Body of pancreas (tissue), 4 donors: Measurements from ENCODE around the gene DNAH5. TPM values are rescaled to one million over a fixed set of nuclear protein-coding genes. Genes with fewer than 3 reads are reported as not detected.

Source experiments
- ATAC-seq: fragments of 150-250 bp; one replicate; pipeline ENCODE4 v1.9.1; 2016
- DNase-seq, 4 donors: peaks; one replicate each; pipeline ENCODE4 v3.0.0-alpha.2; 2019
- H3K27ac ChIP-seq, 4 donors: fragments of 200-600 bp; sonication (generic); 1 replicate in 3 of 4; 2 replicates in 1 of 4; pipeline versions ENCODE4 v1.5.1 to v1.6.1; 2016 to 2019; ENCODE audit warnings: mild to moderate bottlenecking in 1 of 4, mixed read lengths in 1 of 4, moderate library complexity in 1 of 4
- H3K27me3 ChIP-seq, 2 donors: fragments of 200-600 bp; sonication (generic); one replicate each; pipeline ENCODE4 v1.6.0; 2016; ENCODE audit warnings: mild to moderate bottlenecking in 1 of 2
- H3K36me3 ChIP-seq, 2 donors: fragments of 200-600 bp; sonication (generic); replicated peaks in 1 of 2; 2 replicates each; pipeline ENCODE4 v1.5.1; 2016; ENCODE audit warnings: low read depth in 2 of 2; ENCODE audit not compliant: insufficient read depth in 1 of 2
- H3K4me1 ChIP-seq: fragments of 200-600 bp; sonication (generic); one replicate; pipeline ENCODE4 v1.6.0; 2016
- H3K4me3 ChIP-seq, 2 donors: fragments of 200-600 bp; sonication (generic); 1 replicate in 1 of 2; 2 replicates in 1 of 2; pipeline ENCODE4 v1.5.1; 2016 to 2019
- H3K9me3 ChIP-seq, 3 donors: fragments of 200-600 bp; sonication (generic); 1 replicate in 2 of 3; 2 replicates in 1 of 3; pipeline ENCODE4 v1.5.1; 2016
- CTCF ChIP-seq, 7 experiments: fragments of 450-650 bp in 4 of 7; fragments of 200-600 bp in 3 of 7; sonication (generic) in 3 of 7; IDR thresholded peaks; one replicate each; pipeline ENCODE4 v1.5.1; 2016 to 2019; ENCODE audit warnings: antibody characterized with exemption in 7 of 7
- POLR2A ChIP-seq, 3 donors: fragments of 450-650 bp; IDR thresholded peaks; one replicate each; pipeline ENCODE4 v1.6.1; 2016; ENCODE audit warnings: antibody characterized with exemption in 3 of 3, mild to moderate bottlenecking in 2 of 3
- WGBS, 2 donors: methylation state at CpG; one replicate each; pipeline ENCODE4 v1.1.5; 2017; 5-methylcytosine and 5-hydroxymethylcytosine counted together
- intact Hi-C: fragments of 100-400 bp; cut with DNase I; formaldehyde crosslinking; loops from one replicate; pipeline ENCODE4 v1.15.1; 2023
- total RNA-seq, 2 donors: library from RNA; depleted of rRNA; stranded (reverse); fragments of >200 nt; gene quantifications; one replicate each; pipeline ENCODE4 v1.1.0, GENCODE V29; 2016

The DNAH5 gene
- total RNA-seq, 2 donors from 2014 or later = 0.99 to 2.6 TPM

GRCh38 chr5:13658152-13658551 lies 286.3 kb downstream of the DNAH5 start:
- WGBS, 2 donors = 74 to 88% methylated on average over 1 of the region's 1 CpG

DNA sequence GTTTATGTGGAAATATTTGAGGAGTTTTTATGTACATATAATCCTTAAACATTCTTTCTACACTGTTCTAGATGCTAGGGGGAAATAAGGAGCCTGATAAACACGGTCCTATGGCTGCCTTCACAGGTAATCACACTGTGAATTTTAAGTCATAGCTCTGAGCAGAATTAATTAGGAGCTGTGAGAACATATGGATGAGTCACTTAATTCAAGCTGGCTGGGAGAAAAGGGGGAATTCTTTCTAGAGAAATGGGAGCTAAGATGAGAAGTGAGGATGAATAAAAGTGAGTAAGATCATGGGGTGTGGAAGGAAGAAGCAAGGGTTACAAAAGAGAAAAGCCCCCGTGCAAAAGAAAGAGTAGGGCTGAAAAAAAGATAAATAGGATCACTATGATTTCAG lies 290.8 kb downstream of the DNAH5 start:
- ATAC-seq (no peak), DNase-seq (no peak)
- Histone ChIP-seq H3K4me3 (no peak overlapping the region), H3K9me3 (no peaks in the 10 kb centered on the region), H3K4me1 (no peaks in the 10 kb centered on the region), H3K27me3 (no peaks in the 10 kb centered on the region), H3K27ac (no peak overlapping the region), H3K36me3 (no peaks in the 10 kb centered on the region)
- 45 to 56% methylated on average over 2 of the region's 2 CpGs for WGBS, 2 donors
- TF ChIP-seq POLR2A (IDR thresholded peaks at IDR 0.05) (no peak), CTCF (IDR thresholded peaks at IDR 0.05) (no peak)
- intact Hi-C loops = no loop called here

More at GRCh38 chr5:13658152-13658551, 286.3 kb downstream of the DNAH5 start:
- DNase-seq (no peak), ATAC-seq (no peak)
- TF ChIP-seq POLR2A (IDR thresholded peaks at IDR 0.05) (no peak), CTCF (IDR thresholded peaks at IDR 0.05) (no peak)
- Histone ChIP-seq H3K27ac (no peak overlapping the region), H3K4me3 (no peak overlapping the region), H3K27me3 (no peaks in the 10 kb centered on the region), H3K4me1 (no peaks in the 10 kb centered on the region), H3K36me3 (no peaks in the 10 kb centered on the region), H3K9me3 (no peaks in the 10 kb centered on the region)
- intact Hi-C loops = no loop called here

DNA sequence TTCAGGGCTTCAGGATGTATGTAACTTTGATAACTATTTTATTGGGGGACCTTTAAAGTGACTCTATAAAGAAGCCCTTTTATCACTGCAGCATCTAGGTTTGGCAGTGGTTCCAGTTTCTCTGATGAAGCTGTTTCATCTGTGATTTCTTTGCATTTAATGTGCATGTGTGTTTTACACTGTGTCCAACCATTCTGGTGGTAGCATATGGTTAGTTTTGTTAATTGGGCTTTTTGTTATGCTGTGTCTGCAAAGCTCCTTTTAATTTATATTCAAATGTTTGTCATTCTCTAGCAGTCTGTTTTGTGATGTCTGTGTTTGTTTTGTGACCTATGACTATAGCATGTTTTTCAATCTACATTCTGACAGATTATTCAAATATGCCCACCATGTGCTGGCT lies 294.8 kb downstream of the DNAH5 start:
- Histone ChIP-seq H3K27ac (no peak overlapping the region), H3K4me1 (no peaks in the 10 kb centered on the region), H3K27me3 (no peaks in the 10 kb centered on the region), H3K4me3 (no peak overlapping the region), H3K9me3 (no peaks in the 10 kb centered on the region), H3K36me3 (no peaks in the 10 kb centered on the region)
- DNase-seq (no peak), ATAC-seq (no peak)
- intact Hi-C loops = no loop called here
- TF ChIP-seq POLR2A (IDR thresholded peaks at IDR 0.05) (no peak), CTCF (IDR thresholded peaks at IDR 0.05) (no peak)

DNA sequence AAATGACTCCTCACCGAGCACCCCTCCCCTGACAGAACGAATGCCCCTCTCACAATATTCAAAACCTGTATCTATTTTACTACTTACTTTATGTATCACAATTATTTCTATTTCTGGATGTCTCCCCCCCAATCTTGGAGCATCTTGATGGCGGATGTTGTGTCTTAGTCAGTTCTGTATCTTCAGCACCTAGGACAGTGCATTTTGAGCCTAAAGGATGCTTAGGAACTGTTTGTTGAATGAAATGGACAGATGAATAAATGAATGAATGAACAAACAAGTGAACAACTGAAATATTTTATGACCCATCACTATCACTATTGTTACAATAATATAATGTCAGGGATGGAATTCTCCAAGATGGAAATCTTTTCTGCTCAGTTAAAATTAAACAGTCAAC lies 295.7 kb downstream of the DNAH5 start:
- DNase-seq = no peak
- no peak overlapping the region for H3K27ac ChIP-seq
- no peaks in the 10 kb centered on the region for H3K9me3 ChIP-seq
- no peaks in the 10 kb centered on the region for H3K27me3 ChIP-seq
- H3K36me3 ChIP-seq = no peaks in the 10 kb centered on the region
- intact Hi-C loops = no loop called here
- ATAC-seq = no peak
- 67 to 74% methylated on average over 3 of the region's 3 CpGs for WGBS, 2 donors
- H3K4me1 ChIP-seq = no peaks in the 10 kb centered on the region
- H3K4me3 ChIP-seq = no peak overlapping the region
- TF ChIP-seq CTCF (IDR thresholded peaks at IDR 0.05) (no peak), POLR2A (IDR thresholded peaks at IDR 0.05) (no peak)

DNA sequence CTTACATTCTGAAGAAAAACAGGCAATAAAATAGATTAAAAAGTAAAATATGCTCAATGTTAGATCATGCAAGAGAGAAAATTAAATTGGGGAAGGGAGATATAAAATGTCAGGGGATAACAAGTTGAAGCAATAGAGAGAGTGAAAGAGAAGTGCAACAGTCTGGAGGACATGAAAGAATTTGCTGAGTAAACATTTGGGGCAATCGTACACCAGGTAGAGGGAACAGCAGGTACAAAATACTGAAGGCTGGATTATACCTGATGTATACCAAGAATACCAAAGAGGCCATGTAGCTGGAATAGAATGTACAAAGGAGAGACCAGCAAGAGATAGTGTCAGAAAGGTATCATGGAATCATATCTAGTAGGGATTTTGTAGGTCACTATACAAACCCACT lies 300.8 kb downstream of the DNAH5 start:
- Histone ChIP-seq H3K36me3 (no peaks in the 10 kb centered on the region), H3K27me3 (no peaks in the 10 kb centered on the region), H3K9me3 (no peaks in the 10 kb centered on the region), H3K4me1 (peaks cover 5% of the 10 kb centered on the region), H3K4me3 (no peak overlapping the region), H3K27ac (no peak overlapping the region)
- intact Hi-C loops = no loop called here
- WGBS, 2 donors = 28 to 41% methylated on average over 1 of the region's 1 CpG
- ATAC-seq = no peak
- TF ChIP-seq CTCF (IDR thresholded peaks at IDR 0.05) = no peak
- TF ChIP-seq POLR2A (IDR thresholded peaks at IDR 0.05) = no peak
- no peak for DNase-seq
